Neural progenitor cell (in vitro differentiated cells): ENCODE measurements around the gene KRT82. TPM values are rescaled to one million over a fixed set of nuclear protein-coding genes. Genes with fewer than 3 reads are reported as not detected.

Experiments used
- DNase-seq: peaks from one replicate; pipeline ENCODE4 v3.0.0-alpha.2; 2016; ENCODE audit warnings: low spot score
- H2AFZ ChIP-seq: fragments of 200-600 bp; sonication (generic); replicated peaks from 2 replicates; pipeline ENCODE4 v1.6.1; 2016; ENCODE audit warnings: antibody characterized with exemption
- H3F3A ChIP-seq: fragments of 200-600 bp; sonication (generic); 2 replicates; pipeline ENCODE4 v1.6.1; 2016; ENCODE audit warnings: antibody characterized with exemption, low read depth
- H3K27ac ChIP-seq: fragments of 200-600 bp; sonication (generic); 2 replicates; pipeline ENCODE4 v1.5.1; 2016; ENCODE audit warnings: mild to moderate bottlenecking
- H3K27me3 ChIP-seq: fragments of 200-600 bp; sonication (generic); 2 replicates; pipeline ENCODE4 v1.6.1; 2016; ENCODE audit warnings: mild to moderate bottlenecking, moderate library complexity
- H3K36me3 ChIP-seq: fragments of 200-600 bp; sonication (generic); 2 replicates; pipeline ENCODE4 v1.5.1; 2016
- H3K4me1 ChIP-seq: fragments of 200-600 bp; sonication (generic); 2 replicates; pipeline ENCODE4 v1.6.1; 2016; ENCODE audit warnings: mixed run types
- H3K4me2 ChIP-seq: fragments of 200-600 bp; sonication (generic); 2 replicates; pipeline ENCODE4 v1.6.1; 2016
- H3K4me3 ChIP-seq: fragments of 200-600 bp; sonication (generic); 2 replicates; pipeline ENCODE4 v1.5.1; 2016
- H3K79me2 ChIP-seq: fragments of 200-600 bp; sonication (generic); 2 replicates; pipeline ENCODE4 v1.6.1; 2016; ENCODE audit warnings: low read depth
- H3K9ac ChIP-seq: fragments of 200-600 bp; sonication (generic); 2 replicates; pipeline ENCODE4 v1.6.1; 2016
- H3K9me3 ChIP-seq: fragments of 200-600 bp; sonication (generic); 2 replicates; pipeline ENCODE4 v1.5.1; 2016; ENCODE audit warnings: low read depth
- H4K20me1 ChIP-seq: fragments of 200-600 bp; sonication (generic); 2 replicates; pipeline ENCODE4 v1.6.1; 2016; ENCODE audit warnings: low read depth
- H3K27ac Mint-ChIP-seq: 3 replicates; pipeline ENCODE4 v1.8.0; 2021; ENCODE audit warnings: mixed read lengths
- H3K27me3 Mint-ChIP-seq: 2 replicates; pipeline ENCODE4 v1.8.0; 2022; ENCODE audit warnings: low read depth, mild to moderate bottlenecking, inconsistent platforms, moderate library complexity, mixed read lengths; ENCODE audit not compliant: insufficient read depth
- H3K36me3 Mint-ChIP-seq: 3 replicates; pipeline ENCODE4 v1.8.0; 2021; ENCODE audit warnings: mixed read lengths
- H3K4me1 Mint-ChIP-seq: 3 replicates; pipeline ENCODE4 v1.8.0; 2021; ENCODE audit warnings: mixed read lengths
- H3K4me3 Mint-ChIP-seq: 3 replicates; pipeline ENCODE4 v1.8.0; 2021; ENCODE audit warnings: mild to moderate bottlenecking, moderate library complexity, mixed read lengths
- H3K9me3 Mint-ChIP-seq: 3 replicates; pipeline ENCODE4 v1.8.0; 2020; ENCODE audit warnings: mixed read lengths
- EZH2 ChIP-seq: fragments of 200-600 bp; sonication (generic); IDR thresholded peaks from 2 replicates; pipeline ENCODE4 v1.6.1; 2017; ENCODE audit warnings: antibody characterized with exemption, mild to moderate bottlenecking, moderate library complexity
- EZH2phosphoT487 ChIP-seq: fragments of 200-600 bp; sonication (generic); IDR thresholded peaks from 2 replicates; pipeline ENCODE4 v1.6.1; 2017; ENCODE audit warnings: antibody characterized with exemption
- total RNA-seq: library from RNA; depleted of rRNA; stranded (reverse); fragments of >200 nt; gene quantifications from 2 replicates; pipeline ENCODE4 v1.2.3, GENCODE V29; 2015; ENCODE audit warnings: low replicate concordance
- TF ChIP-seq, protein P1 (sequence below): fragments of 200-600 bp; sonication (generic); IDR thresholded peaks from 2 replicates; pipeline ENCODE4 v1.5.1; 2017; ENCODE audit warnings: antibody characterized with exemption, mild to moderate bottlenecking

The KRT82 gene
- total RNA-seq, 1 donor from 2014 or later = not detected

DNA sequence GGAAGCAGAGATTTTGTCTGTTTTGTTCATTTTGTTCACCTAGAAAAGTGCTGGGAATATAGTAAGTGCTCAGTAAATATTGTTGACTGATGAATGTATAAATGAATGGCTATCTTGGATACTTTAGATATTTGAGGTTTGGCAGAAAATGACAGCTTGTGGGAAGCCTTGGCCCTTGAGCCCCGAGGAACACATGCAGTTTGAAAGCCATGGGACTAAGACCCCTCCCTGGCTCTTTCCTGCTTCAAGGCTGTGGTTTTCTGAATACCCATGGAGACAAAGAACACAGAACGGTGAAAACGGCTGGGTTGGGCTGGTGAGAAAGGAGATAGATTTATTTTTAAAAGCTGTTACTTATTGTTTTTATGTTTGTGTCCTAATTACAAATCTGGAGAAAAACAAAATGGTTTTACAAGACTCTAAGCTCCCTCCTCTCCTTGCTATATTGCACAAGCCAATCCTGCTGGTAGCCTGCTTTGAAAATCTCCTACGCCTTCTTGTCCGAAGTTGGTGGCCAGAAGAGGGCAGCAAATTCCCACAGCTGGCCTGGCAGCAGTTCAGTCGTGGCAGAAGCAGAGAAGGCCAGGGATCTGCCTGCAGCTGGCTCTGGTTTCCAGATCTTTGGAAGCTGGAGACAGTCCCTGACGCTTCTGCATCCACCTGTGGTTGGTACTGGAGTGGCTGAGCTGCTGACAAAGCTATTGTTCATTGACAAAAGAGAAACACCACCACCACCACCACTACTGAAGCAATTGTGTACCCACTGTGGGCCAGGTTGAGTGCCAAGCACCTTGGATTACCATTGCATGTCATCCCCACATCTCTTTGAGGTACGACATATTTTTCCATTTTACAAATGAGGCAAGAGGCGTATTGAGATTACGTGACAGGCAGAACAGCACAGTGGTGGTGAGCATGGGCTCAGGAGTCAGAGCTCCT is 33.6 kb downstream of the KRT82 start:
- no peaks in the 10 kb centered on the region for H3K4me1 ChIP-seq
- Mint-ChIP-seq H3K36me3 (no peaks in the 10 kb centered on the region), H3K4me1 (peaks cover 13% of the 10 kb centered on the region), H3K27ac (no peak overlapping the region), H3K9me3 (no peaks in the 10 kb centered on the region), H3K27me3 (peaks cover 8% of the 10 kb centered on the region), H3K4me3 (no peak overlapping the region)
- no peaks in the 10 kb centered on the region for H3K36me3 ChIP-seq
- no peak overlapping the region for H3K9ac ChIP-seq
- H3K4me3 ChIP-seq = no peak overlapping the region
- no peak overlapping the region for H3K4me2 ChIP-seq
- no peaks in the 10 kb centered on the region for H3K27me3 ChIP-seq
- H3K27ac ChIP-seq = no peak overlapping the region
- TF ChIP-seq, protein P1, sequence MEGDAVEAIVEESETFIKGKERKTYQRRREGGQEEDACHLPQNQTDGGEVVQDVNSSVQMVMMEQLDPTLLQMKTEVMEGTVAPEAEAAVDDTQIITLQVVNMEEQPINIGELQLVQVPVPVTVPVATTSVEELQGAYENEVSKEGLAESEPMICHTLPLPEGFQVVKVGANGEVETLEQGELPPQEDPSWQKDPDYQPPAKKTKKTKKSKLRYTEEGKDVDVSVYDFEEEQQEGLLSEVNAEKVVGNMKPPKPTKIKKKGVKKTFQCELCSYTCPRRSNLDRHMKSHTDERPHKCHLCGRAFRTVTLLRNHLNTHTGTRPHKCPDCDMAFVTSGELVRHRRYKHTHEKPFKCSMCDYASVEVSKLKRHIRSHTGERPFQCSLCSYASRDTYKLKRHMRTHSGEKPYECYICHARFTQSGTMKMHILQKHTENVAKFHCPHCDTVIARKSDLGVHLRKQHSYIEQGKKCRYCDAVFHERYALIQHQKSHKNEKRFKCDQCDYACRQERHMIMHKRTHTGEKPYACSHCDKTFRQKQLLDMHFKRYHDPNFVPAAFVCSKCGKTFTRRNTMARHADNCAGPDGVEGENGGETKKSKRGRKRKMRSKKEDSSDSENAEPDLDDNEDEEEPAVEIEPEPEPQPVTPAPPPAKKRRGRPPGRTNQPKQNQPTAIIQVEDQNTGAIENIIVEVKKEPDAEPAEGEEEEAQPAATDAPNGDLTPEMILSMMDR = peak; percentile 87
- TF ChIP-seq EZH2 = no peak
- no peaks in the 10 kb centered on the region for H3K9me3 ChIP-seq
- H2AFZ ChIP-seq = no peak overlapping the region
- DNase-seq = peak; percentile 89
- H4K20me1 ChIP-seq = no peaks in the 10 kb centered on the region
- no peaks in the 10 kb centered on the region for H3K79me2 ChIP-seq
- H3F3A ChIP-seq = no peaks in the 10 kb centered on the region

DNA sequence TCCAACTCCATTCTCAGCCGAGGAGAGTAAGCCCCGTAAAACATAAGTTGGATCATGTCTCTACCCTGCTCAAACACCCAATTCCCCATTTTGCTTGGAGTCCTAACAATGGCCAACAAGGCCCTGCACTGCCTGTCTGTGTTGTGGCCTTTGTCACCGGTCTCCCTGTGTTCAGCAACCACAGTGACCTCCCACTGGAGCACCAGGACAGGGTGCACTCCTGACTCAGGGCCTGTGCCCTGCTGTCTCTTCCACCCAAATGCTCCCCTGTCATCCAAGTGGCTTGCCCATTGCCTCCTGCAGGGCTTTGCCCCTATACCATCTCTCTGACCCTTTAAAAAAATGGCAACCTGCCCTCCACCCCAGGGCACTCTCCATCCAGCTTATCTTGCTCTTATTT is 34.4 kb downstream of the KRT82 start:
- no peaks in the 10 kb centered on the region for H4K20me1 ChIP-seq
- no peak overlapping the region for H3K9ac ChIP-seq
- Mint-ChIP-seq H3K27me3 (peaks cover 8% of the 10 kb centered on the region), H3K4me1 (peaks cover 13% of the 10 kb centered on the region), H3K36me3 (no peaks in the 10 kb centered on the region), H3K9me3 (no peaks in the 10 kb centered on the region), H3K4me3 (no peak overlapping the region), H3K27ac (peak overlapping the region; percentile 80)
- no peak overlapping the region for H3K27ac ChIP-seq
- no peaks in the 10 kb centered on the region for H3K27me3 ChIP-seq
- H3F3A ChIP-seq = no peaks in the 10 kb centered on the region
- no peaks in the 10 kb centered on the region for H3K79me2 ChIP-seq
- no peak overlapping the region for H3K4me2 ChIP-seq
- DNase-seq = no peak
- H3K4me3 ChIP-seq = no peak overlapping the region
- H3K4me1 ChIP-seq = no peaks in the 10 kb centered on the region
- H2AFZ ChIP-seq = no peak overlapping the region
- no peak for TF ChIP-seq EZH2phosphoT487
- TF ChIP-seq, protein P1 = no peak
- TF ChIP-seq EZH2 = no peak
- H3K9me3 ChIP-seq = no peaks in the 10 kb centered on the region
- H3K36me3 ChIP-seq = no peaks in the 10 kb centered on the region

DNA sequence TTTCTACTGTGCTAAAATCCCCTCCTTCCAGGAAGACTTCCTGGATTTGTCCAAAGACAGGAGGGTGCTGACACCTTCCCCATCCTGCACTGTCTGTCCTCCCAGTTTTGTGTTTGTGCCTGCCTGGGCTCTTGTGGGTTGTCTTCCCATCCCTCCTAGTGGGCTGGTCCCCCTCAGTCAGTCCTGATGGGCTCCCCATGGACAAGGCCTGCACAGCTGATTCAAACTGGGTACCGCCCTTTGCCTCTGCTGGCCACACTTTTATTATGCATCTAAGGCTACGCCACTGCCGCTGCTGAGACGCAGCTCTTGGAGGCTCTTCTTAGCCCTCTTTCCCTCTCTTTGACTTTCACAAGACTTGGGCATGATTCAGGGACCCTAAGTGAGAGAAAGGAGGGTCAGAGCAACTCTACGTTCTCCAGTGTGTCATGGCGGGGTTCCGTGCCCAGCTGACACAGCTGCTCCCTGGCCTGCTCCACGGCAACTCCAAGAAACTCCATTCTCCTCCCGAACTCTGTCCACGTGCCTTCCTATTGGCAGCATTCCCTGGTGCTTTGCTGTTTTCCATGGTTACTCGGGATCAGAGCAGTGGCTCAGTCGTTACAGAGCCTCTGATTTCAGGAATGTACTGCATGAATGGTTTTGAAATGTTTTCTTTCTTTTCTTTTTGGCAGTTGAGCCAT is 35.1 kb downstream of the KRT82 start:
- Mint-ChIP-seq H3K4me1 (peaks cover 13% of the 10 kb centered on the region), H3K9me3 (no peaks in the 10 kb centered on the region), H3K36me3 (no peaks in the 10 kb centered on the region), H3K27me3 (peaks cover 8% of the 10 kb centered on the region), H3K4me3 (no peak overlapping the region), H3K27ac (peak overlapping the region; percentile 80)
- Histone ChIP-seq H3K27me3 (no peaks in the 10 kb centered on the region), H2AFZ (no peak overlapping the region), H3K4me2 (no peak overlapping the region), H3K9ac (no peak overlapping the region), H3K4me1 (no peaks in the 10 kb centered on the region), H3K36me3 (no peaks in the 10 kb centered on the region), H3K4me3 (no peak overlapping the region), H3K27ac (no peak overlapping the region), H4K20me1 (no peaks in the 10 kb centered on the region), H3K79me2 (no peaks in the 10 kb centered on the region), H3K9me3 (no peaks in the 10 kb centered on the region), H3F3A (no peaks in the 10 kb centered on the region)
- TF ChIP-seq, protein P1 = no peak
- TF ChIP-seq EZH2phosphoT487 (no peak), EZH2 (no peak)
- DNase-seq = peak; percentile 25
